ENCODE measurements around the gene ARMH4. TPM values are rescaled to one million over a fixed set of nuclear protein-coding genes. Genes with fewer than 3 reads are reported as not detected.

ARMH4 gene
- total and polyA plus RNA-seq, 7 experiments from 2014 or later: 1.7 TPM; not detected in 6

GRCh38 chr14:58054100-58054499, 97.9 kb downstream of the ARMH4 start:
- CTCF ChIA-PET: no interaction called here
- H3K4me1 Mint-ChIP-seq: no peaks in the 10 kb centered on the region

GRCh38 chr14:58048219-58048618, 103.8 kb downstream of the ARMH4 start:
- no peaks in the 10 kb centered on the region for H3K4me1 ChIP-seq (ENCODE audit: control insufficient read depth in 2 of 2, insufficient read depth in 2 of 2, low read length in 2 of 2)
- intact Hi-C loops (cut with micrococcal nuclease): no loop called here
- Mint-ChIP-seq H3K36me3 (no peaks in the 10 kb centered on the region), H3K4me1 (no peaks in the 10 kb centered on the region), H3K4me3 (no peak overlapping the region), H3K9me3 (peaks cover 0 to 6% (median 4%) of the 10 kb centered on the region in 11 donors), H3K27ac (no peak overlapping the region), H3K27me3 (peaks cover 0 to 16% (median 13%) of the 10 kb centered on the region in 5 donors)
- H3K27ac ChIP-seq (ENCODE audit: low read depth, low read length): no peak overlapping the region
- H3K9me3 ChIP-seq (ENCODE audit: control insufficient read depth in 2 of 3, low read length in 3 of 3): no peaks in the 10 kb centered on the region
- no peaks in the 10 kb centered on the region for H3K27me3 ChIP-seq (ENCODE audit: control insufficient read depth in 2 of 2, insufficient read depth in 2 of 2, low read length in 2 of 2)
- ChIA-PET CTCF (no interaction called here), POLR2A (no interaction called here)
- ATAC-seq: no peak
- no peak for DNase-seq
- H3K4me3 ChIP-seq (ENCODE audit: low read length): no peak overlapping the region
- no peaks in the 10 kb centered on the region for H3K36me3 ChIP-seq (ENCODE audit: control insufficient read depth in 2 of 3, insufficient read depth in 3 of 3, low read length in 3 of 3)

More at GRCh38 chr14:58054100-58054499, 97.9 kb downstream of the ARMH4 start:
- Histone ChIP-seq H3K27me3 (ENCODE audit: control insufficient read depth in 2 of 2, insufficient read depth in 2 of 2, low read length in 2 of 2) (no peaks in the 10 kb centered on the region), H3K4me1 (ENCODE audit: control insufficient read depth in 2 of 2, insufficient read depth in 2 of 2, low read length in 2 of 2) (no peaks in the 10 kb centered on the region), H3K36me3 (ENCODE audit: control insufficient read depth in 2 of 3, insufficient read depth in 3 of 3, low read length in 3 of 3) (no peaks in the 10 kb centered on the region), H3K4me3 (ENCODE audit: low read length) (no peak overlapping the region), H3K27ac (ENCODE audit: low read depth, low read length) (no peak overlapping the region), H3K9me3 (ENCODE audit: control insufficient read depth in 2 of 3, low read length in 3 of 3) (no peaks in the 10 kb centered on the region)
- intact Hi-C loops (cut with micrococcal nuclease): no loop called here
- Mint-ChIP-seq H3K27ac (no peak overlapping the region), H3K9me3 (peaks cover 0 to 6% (median 0%) of the 10 kb centered on the region in 11 donors), H3K27me3 (peaks cover 3 to 32% (median 23%) of the 10 kb centered on the region in 5 donors), H3K4me3 (no peak overlapping the region), H3K36me3 (no peaks in the 10 kb centered on the region)
- ATAC-seq: no peak
- POLR2A ChIA-PET: no interaction called here
- no peak for DNase-seq

- H3K27ac ChIP-seq (ENCODE audit: low read depth, low read length): no peak overlapping the region
- Mint-ChIP-seq H3K4me3 (no peak overlapping the region), H3K9me3 (peaks cover 0 to 6% (median 0%) of the 10 kb centered on the region in 11 donors), H3K36me3 (no peaks in the 10 kb centered on the region), H3K4me1 (no peaks in the 10 kb centered on the region), H3K27me3 (peaks cover 0 to 25% (median 16%) of the 10 kb centered on the region in 5 donors), H3K27ac (no peak overlapping the region)
- no peaks in the 10 kb centered on the region for H3K36me3 ChIP-seq (ENCODE audit: control insufficient read depth in 2 of 3, insufficient read depth in 3 of 3, low read length in 3 of 3)
- H3K4me3 ChIP-seq (ENCODE audit: low read length): no peak overlapping the region
- intact Hi-C loops (cut with micrococcal nuclease): no loop called here
- DNase-seq (no peak), ATAC-seq (no peak)
- no peaks in the 10 kb centered on the region for H3K4me1 ChIP-seq (ENCODE audit: control insufficient read depth in 2 of 2, insufficient read depth in 2 of 2, low read length in 2 of 2)
- ChIA-PET CTCF (no interaction called here), POLR2A (no interaction called here)
- H3K27me3 ChIP-seq (ENCODE audit: control insufficient read depth in 2 of 2, insufficient read depth in 2 of 2, low read length in 2 of 2): no peaks in the 10 kb centered on the region
- H3K9me3 ChIP-seq (ENCODE audit: control insufficient read depth in 2 of 3, low read length in 3 of 3): no peaks in the 10 kb centered on the region
Observed at GRCh38 chr14:58027904-58028303, 124.1 kb downstream of the ARMH4 start.

GRCh38 chr14:58026967-58027366, 125.0 kb downstream of the ARMH4 start:
- ATAC-seq (no peak), DNase-seq (no peak)
- H3K9me3 ChIP-seq (ENCODE audit: control insufficient read depth in 2 of 3, low read length in 3 of 3): no peaks in the 10 kb centered on the region
- H3K27ac Mint-ChIP-seq: no peak overlapping the region
- no peaks in the 10 kb centered on the region for H3K36me3 ChIP-seq (ENCODE audit: control insufficient read depth in 2 of 3, insufficient read depth in 3 of 3, low read length in 3 of 3)
- no peak overlapping the region for H3K4me3 ChIP-seq (ENCODE audit: low read length)
- intact Hi-C loops (cut with micrococcal nuclease): no loop called here
- no peaks in the 10 kb centered on the region for H3K27me3 ChIP-seq (ENCODE audit: control insufficient read depth in 2 of 2, insufficient read depth in 2 of 2, low read length in 2 of 2)
- H3K9me3 Mint-ChIP-seq: peaks cover 0 to 5% (median 0%) of the 10 kb centered on the region in 11 donors
- POLR2A ChIA-PET: no interaction called here
- CTCF ChIA-PET: no interaction called here
- H3K4me1 ChIP-seq (ENCODE audit: control insufficient read depth in 2 of 2, insufficient read depth in 2 of 2, low read length in 2 of 2): no peaks in the 10 kb centered on the region
- no peaks in the 10 kb centered on the region for H3K4me1 Mint-ChIP-seq
- no peak overlapping the region for H3K4me3 Mint-ChIP-seq
- no peaks in the 10 kb centered on the region for H3K36me3 Mint-ChIP-seq
- peaks cover 0 to 23% (median 14%) of the 10 kb centered on the region in 5 donors for H3K27me3 Mint-ChIP-seq
- no peak overlapping the region for H3K27ac ChIP-seq (ENCODE audit: low read depth, low read length)

GRCh38 chr14:58026219-58026618, 125.8 kb downstream of the ARMH4 start:
- H3K4me3 Mint-ChIP-seq: no peak overlapping the region
- no peaks in the 10 kb centered on the region for H3K36me3 Mint-ChIP-seq
- no peaks in the 10 kb centered on the region for H3K4me1 Mint-ChIP-seq
- no peaks in the 10 kb centered on the region for H3K9me3 ChIP-seq (ENCODE audit: control insufficient read depth in 2 of 3, low read length in 3 of 3)
- POLR2A ChIA-PET: no interaction called here
- DNase-seq: no peak
- H3K36me3 ChIP-seq (ENCODE audit: control insufficient read depth in 2 of 3, insufficient read depth in 3 of 3, low read length in 3 of 3): no peaks in the 10 kb centered on the region
- no peak overlapping the region for H3K27ac Mint-ChIP-seq
- intact Hi-C loops (cut with micrococcal nuclease): no loop called here
- no peak overlapping the region for H3K27ac ChIP-seq (ENCODE audit: low read depth, low read length)
- no peak overlapping the region for H3K4me3 ChIP-seq (ENCODE audit: low read length)
- H3K4me1 ChIP-seq (ENCODE audit: control insufficient read depth in 2 of 2, insufficient read depth in 2 of 2, low read length in 2 of 2): no peaks in the 10 kb centered on the region
- CTCF ChIA-PET: interaction anchor here (0.7 kb wide), 1 partner anchor 112 kb away, joined by 3 read pairs; no protein-coding TSS in a partner anchor
- H3K27me3 Mint-ChIP-seq: peaks cover 0 to 20% (median 8%) of the 10 kb centered on the region in 5 donors
- no peaks in the 10 kb centered on the region for H3K27me3 ChIP-seq (ENCODE audit: control insufficient read depth in 2 of 2, insufficient read depth in 2 of 2, low read length in 2 of 2)
- peaks cover 0 to 2% (median 0%) of the 10 kb centered on the region in 11 donors for H3K9me3 Mint-ChIP-seq
- no peak for ATAC-seq

GRCh38 chr14:58014778-58015177, 137.2 kb downstream of the ARMH4 start:
- ChIA-PET CTCF (no interaction called here), POLR2A (no interaction called here)
- DNase-seq (no peak), ATAC-seq (no peak)
- no peaks in the 10 kb centered on the region for H3K4me1 ChIP-seq (ENCODE audit: control insufficient read depth in 2 of 2, insufficient read depth in 2 of 2, low read length in 2 of 2)
- Mint-ChIP-seq H3K36me3 (no peaks in the 10 kb centered on the region), H3K4me3 (no peak overlapping the region), H3K9me3 (peaks cover 0 to 4% (median 0%) of the 10 kb centered on the region in 11 donors), H3K27ac (no peak overlapping the region), H3K27me3 (peaks cover 0 to 32% (median 11%) of the 10 kb centered on the region in 5 donors), H3K4me1 (no peaks in the 10 kb centered on the region)
- no peak overlapping the region for H3K4me3 ChIP-seq (ENCODE audit: low read length)
- H3K27ac ChIP-seq (ENCODE audit: low read depth, low read length): no peak overlapping the region
- no peaks in the 10 kb centered on the region for H3K36me3 ChIP-seq (ENCODE audit: control insufficient read depth in 2 of 3, insufficient read depth in 3 of 3, low read length in 3 of 3)
- no peaks in the 10 kb centered on the region for H3K9me3 ChIP-seq (ENCODE audit: control insufficient read depth in 2 of 3, low read length in 3 of 3)
- intact Hi-C loops (cut with micrococcal nuclease): no loop called here
- no peaks in the 10 kb centered on the region for H3K27me3 ChIP-seq (ENCODE audit: control insufficient read depth in 2 of 2, insufficient read depth in 2 of 2, low read length in 2 of 2)

- Mint-ChIP-seq H3K27me3 (peaks cover 0 to 36% (median 19%) of the 10 kb centered on the region in 5 donors), H3K4me1 (no peaks in the 10 kb centered on the region)
- no peak overlapping the region for H3K27ac ChIP-seq (ENCODE audit: low read depth, low read length)
Observed at GRCh38 chr14:58002618-58003017, 149.4 kb downstream of the ARMH4 start.

More at GRCh38 chr14:58002618-58003017, 149.4 kb downstream of the ARMH4 start:
- Mint-ChIP-seq H3K9me3 (peaks cover 0 to 2% (median 0%) of the 10 kb centered on the region in 11 donors), H3K27ac (no peak overlapping the region), H3K36me3 (no peaks in the 10 kb centered on the region), H3K4me3 (no peak overlapping the region)
- Histone ChIP-seq H3K36me3 (ENCODE audit: control insufficient read depth in 2 of 3, insufficient read depth in 3 of 3, low read length in 3 of 3) (no peaks in the 10 kb centered on the region), H3K9me3 (ENCODE audit: control insufficient read depth in 2 of 3, low read length in 3 of 3) (no peaks in the 10 kb centered on the region), H3K4me3 (ENCODE audit: low read length) (no peak overlapping the region), H3K27me3 (ENCODE audit: control insufficient read depth in 2 of 2, insufficient read depth in 2 of 2, low read length in 2 of 2) (no peaks in the 10 kb centered on the region), H3K4me1 (ENCODE audit: control insufficient read depth in 2 of 2, insufficient read depth in 2 of 2, low read length in 2 of 2) (no peaks in the 10 kb centered on the region)
- ATAC-seq: no peak
- intact Hi-C loops (cut with micrococcal nuclease): no loop called here
- ChIA-PET POLR2A (no interaction called here), CTCF (no interaction called here)
- DNase-seq: no peak

All from naive thymus-derived CD4-positive, alpha-beta T cell (primary cell).